ENCODE data around the gene DCUN1D1. TPM values are rescaled to one million over a fixed set of nuclear protein-coding genes. Genes with fewer than 3 reads are reported as not detected.
A peak's percentile ranks its signal among the peaks of the same experiment; 100 is the strongest.

The DCUN1D1 gene
- total and polyA plus RNA-seq, 7 donors: 11.6 to 97.8 (median 44.4) TPM

DNA sequence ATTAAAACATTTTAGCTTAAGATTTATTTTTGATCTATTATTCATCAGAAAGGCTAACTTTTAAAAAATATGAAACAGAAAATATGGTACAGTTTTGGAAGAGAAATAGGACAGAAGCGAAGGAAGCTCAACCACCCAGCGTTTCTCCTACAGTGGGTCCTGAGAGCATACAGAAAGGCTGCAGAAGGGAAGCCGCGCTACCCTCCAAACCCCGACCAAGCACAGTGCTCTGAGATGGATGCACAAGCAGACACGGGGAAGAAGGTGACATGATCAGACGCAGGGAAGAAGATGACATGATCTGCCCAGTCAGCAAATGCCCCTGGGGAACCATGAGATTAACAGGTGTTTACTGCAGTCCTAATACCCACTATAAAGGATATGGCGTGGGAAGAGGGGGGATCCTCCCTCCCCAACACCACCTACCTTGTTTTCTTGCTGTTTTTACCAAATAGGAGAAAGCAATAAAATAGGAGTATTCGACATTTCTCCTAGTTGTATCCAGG is 14.4 kb downstream of the DCUN1D1 start:
- H3K27ac ChIP-seq: peak overlapping the region; percentile 33
- WGBS, 3 donors: 67 to 84% (median 68%) methylated on average over 9 of the region's 9 CpGs

DNA sequence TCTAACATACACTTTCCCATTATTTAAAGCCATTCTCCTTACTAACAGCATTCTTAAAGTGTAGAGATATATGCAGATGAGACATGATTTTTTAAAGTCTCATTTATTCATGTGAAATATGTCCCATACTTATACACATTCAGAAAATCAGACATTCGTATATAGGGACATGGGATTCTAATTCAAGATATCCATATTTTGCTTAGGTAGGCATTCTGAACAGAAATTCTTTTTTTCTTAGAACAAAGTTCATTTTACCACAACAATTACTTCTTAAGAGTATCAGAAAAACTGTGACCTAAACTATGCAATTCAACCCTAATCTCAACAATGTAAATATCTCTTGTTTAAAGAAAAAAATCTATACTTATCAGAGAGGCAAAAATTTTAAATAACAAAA is 16.2 kb downstream of the DCUN1D1 start:
- H3K27me3 ChIP-seq (ENCODE audit: insufficient read depth in 3 of 3, low read length in 2 of 3): no peaks in the 10 kb centered on the region
- no peak overlapping the region for H3K4me3 ChIP-seq
- H3K9me3 ChIP-seq: no peaks in the 10 kb centered on the region
- 62 to 95% (median 65%) methylated on average over 1 of the region's 1 CpG for WGBS, 3 donors
- intact Hi-C loops (cut with DNase I): no loop called here
- H3K4me1 ChIP-seq: peaks cover 65% of the 10 kb centered on the region
- H3K27ac ChIP-seq: no peak overlapping the region
- no peak for ATAC-seq
- no peak for TF ChIP-seq CTCF (IDR thresholded peaks at IDR 0.05)
- H3K36me3 ChIP-seq (ENCODE audit: insufficient read depth in 1 of 2, low read depth in 1 of 2): peaks cover 0 to 10% of the 10 kb centered on the region in 2 donors
- DNase-seq: no peak

More for the DNA sequence above, 14.4 kb downstream of the DCUN1D1 start:
- no peak for TF ChIP-seq CTCF (IDR thresholded peaks at IDR 0.05)
- Histone ChIP-seq H3K9me3 (no peaks in the 10 kb centered on the region), H3K4me3 (no peak overlapping the region), H3K36me3 (ENCODE audit: insufficient read depth in 1 of 2, low read depth in 1 of 2) (peaks cover 0 to under 1% of the 10 kb centered on the region in 2 donors), H3K27me3 (ENCODE audit: insufficient read depth in 3 of 3, low read length in 2 of 3) (no peaks in the 10 kb centered on the region), H3K4me1 (peaks cover 52% of the 10 kb centered on the region)
- intact Hi-C loops (cut with DNase I): no loop called here
- ATAC-seq (no peak), DNase-seq (no peak)

GRCh38 chr3:182962166-182962565 is 18.2 kb downstream of the DCUN1D1 start:
- DNase-seq (no peak), ATAC-seq (peak; percentile 57 to 89 (median 80))
- Histone ChIP-seq H3K36me3 (ENCODE audit: insufficient read depth in 1 of 2, low read depth in 1 of 2) (peaks cover 0 to 13% of the 10 kb centered on the region in 2 donors), H3K4me3 (no peak overlapping the region), H3K27ac (peak overlapping the region; percentile 20), H3K4me1 (peaks cover 62% of the 10 kb centered on the region), H3K9me3 (no peaks in the 10 kb centered on the region), H3K27me3 (ENCODE audit: insufficient read depth in 3 of 3, low read length in 2 of 3) (no peaks in the 10 kb centered on the region)
- no peak for TF ChIP-seq CTCF (IDR thresholded peaks at IDR 0.05)
- intact Hi-C loops (cut with DNase I): no loop called here

DNA sequence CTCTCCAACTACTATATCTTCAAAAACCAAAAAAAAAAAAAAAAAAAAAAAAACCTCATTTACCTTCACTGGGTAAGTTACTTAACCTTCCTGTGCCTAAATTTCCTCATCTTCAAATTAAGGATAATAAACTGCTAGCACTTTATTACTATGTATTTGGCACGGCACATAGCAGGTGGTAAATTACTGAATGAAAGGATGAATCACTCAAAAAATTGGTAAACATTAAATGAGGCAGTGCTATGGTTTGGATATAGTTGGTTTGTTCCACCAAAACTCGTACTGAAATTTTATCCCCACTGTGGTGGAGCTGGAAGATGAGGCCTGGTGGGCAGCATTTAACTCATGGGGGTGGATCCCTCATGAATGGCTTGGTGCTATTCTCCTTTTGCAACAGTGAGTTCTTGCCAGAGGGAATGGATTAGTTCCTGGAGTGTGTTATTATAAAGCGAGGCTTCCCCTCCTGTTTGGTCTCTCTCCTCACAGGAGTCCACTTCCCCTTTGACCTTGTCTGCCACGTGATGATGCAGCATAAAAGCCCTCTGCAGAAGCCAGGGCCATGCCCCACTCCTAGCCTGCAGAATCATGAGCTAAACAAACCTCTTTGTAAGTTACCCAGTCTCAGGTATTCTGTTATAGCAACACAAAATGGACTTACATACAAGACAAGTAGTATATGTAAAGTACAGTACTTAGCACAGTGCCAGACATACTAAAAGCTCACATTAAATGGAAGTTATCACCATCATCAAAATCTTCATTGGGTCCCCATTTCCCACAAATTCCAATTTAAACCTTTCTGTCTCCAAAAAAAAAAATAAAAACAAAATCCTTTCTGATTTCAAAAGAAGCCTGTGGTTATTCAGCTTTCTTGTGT is 20.6 kb downstream of the DCUN1D1 start:
- no peak overlapping the region for H3K4me3 ChIP-seq
- DNase-seq: no peak
- H3K9me3 ChIP-seq: no peaks in the 10 kb centered on the region
- peak overlapping the region; percentile 36 for H3K27ac ChIP-seq
- TF ChIP-seq CTCF (IDR thresholded peaks at IDR 0.05): no peak
- H3K4me1 ChIP-seq: peaks cover 56% of the 10 kb centered on the region
- intact Hi-C loops (cut with DNase I): no loop called here
- ATAC-seq: peak; percentile 16 to 40 (median 29)
- H3K27me3 ChIP-seq (ENCODE audit: insufficient read depth in 3 of 3, low read length in 2 of 3): no peaks in the 10 kb centered on the region
- 30 to 43% (median 33%) methylated on average over 4 of the region's 4 CpGs for WGBS, 3 donors
- H3K36me3 ChIP-seq (ENCODE audit: insufficient read depth in 1 of 2, low read depth in 1 of 2): peaks cover 0 to 20% of the 10 kb centered on the region in 2 donors
